IMR-90 (cell line): ENCODE data around the gene SYNPO. TPM values are rescaled to one million over a fixed set of nuclear protein-coding genes. Genes with fewer than 3 reads are reported as not detected.

ENCODE experiments used
- ATAC-seq: fragments of 200-7000 bp; cut with Tn5 transposase; 2 replicates; pipeline ENCODE4 v1.9.1; 2020; ENCODE audit warnings: low read depth, mild to moderate bottlenecking, moderate library complexity
- BruUV-seq: library from RNA; stranded (reverse); fragments of 400-500 nt; replicated peaks from 2 replicates; lab custom pipeline; 2021; lab: Mats Ljungman, UMichigan
- CTCF ChIA-PET: fragments of 300-600 bp; formaldehyde crosslinking; extraction: SDS; loops from one replicate; lab custom pipeline; 2021; ENCODE audit warnings: antibody characterized with exemption; lab: Yijun Ruan, JAX
- POLR2A ChIA-PET: fragments of 300-600 bp; sonication (Branson Sonifier 250); formaldehyde crosslinking; loops from one replicate; lab custom pipeline; 2022; ENCODE audit warnings: antibody characterized with exemption; ENCODE audit not compliant: unreplicated experiment; lab: Charles Lee
- DNase-seq: peaks from one replicate; pipeline ENCODE4 v3.0.0; 2013
- H2AFZ ChIP-seq: replicated peaks from 2 replicates; pipeline ENCODE3; 2013; ENCODE audit warnings: low read length, mild to moderate bottlenecking; ENCODE audit not compliant: poor library complexity
- H2AK5ac ChIP-seq: 2 replicates; pipeline ENCODE4 v1.6.1; 2013; ENCODE audit warnings: low read depth, low read length, inconsistent platforms
- H2AK9ac ChIP-seq: replicated peaks from 2 replicates; pipeline ENCODE3; 2013; ENCODE audit warnings: mild to moderate bottlenecking, low read depth, low read length, moderate library complexity; ENCODE audit not compliant: poor library complexity
- H2BK120ac ChIP-seq: 2 replicates; pipeline ENCODE4 v1.6.1; 2013; ENCODE audit warnings: low read depth, low read length, inconsistent platforms
- H2BK15ac ChIP-seq: 3 replicates; pipeline ENCODE4 v1.6.1; 2013; ENCODE audit warnings: low read depth, low read length, inconsistent platforms
- H2BK20ac ChIP-seq: 2 replicates; pipeline ENCODE4 v1.6.1; 2013; ENCODE audit warnings: low read depth, mild to moderate bottlenecking, inconsistent platforms, low read length, moderate library complexity
- H2BK5ac ChIP-seq: 2 replicates; pipeline ENCODE4 v1.6.1; 2013; ENCODE audit warnings: mild to moderate bottlenecking, low read depth, low read length, inconsistent platforms; ENCODE audit not compliant: poor library complexity, severe bottlenecking
- H3K14ac ChIP-seq: replicated peaks from 2 replicates; pipeline ENCODE4 v1.6.1; 2013; ENCODE audit warnings: low read depth, low read length, inconsistent platforms
- H3K18ac ChIP-seq: 2 replicates; pipeline ENCODE4 v1.6.1; 2013; ENCODE audit warnings: low read depth, low read length, control low read depth
- H3K23ac ChIP-seq: 2 replicates; pipeline ENCODE4 v1.6.1; 2013; ENCODE audit warnings: low read depth, low read length, inconsistent platforms
- H3K27ac ChIP-seq: 2 replicates; pipeline ENCODE4 v1.5.1; 2013; ENCODE audit warnings: mild to moderate bottlenecking, control low read depth, low read length; ENCODE audit not compliant: insufficient read depth
- H3K27me3 ChIP-seq: 2 replicates; pipeline ENCODE4 v1.6.1; 2013; ENCODE audit warnings: low read length; ENCODE audit not compliant: control insufficient read depth, insufficient read depth
- H3K36me3 ChIP-seq: 2 replicates; pipeline ENCODE4 v1.6.1; 2013; ENCODE audit warnings: low read length, mixed read lengths; ENCODE audit not compliant: control insufficient read depth, insufficient read depth
- H3K4ac ChIP-seq: 2 replicates; pipeline ENCODE4 v1.6.1; 2013; ENCODE audit warnings: low read depth, low read length, inconsistent platforms
- H3K4me1 ChIP-seq: 2 replicates; pipeline ENCODE4 v1.6.1; 2013; ENCODE audit warnings: low read length, mixed read lengths; ENCODE audit not compliant: control insufficient read depth, insufficient read depth
- H3K4me2 ChIP-seq: 2 replicates; pipeline ENCODE4 v1.6.1; 2013; ENCODE audit warnings: low read depth, mild to moderate bottlenecking, control low read depth, low read length, moderate library complexity
- H3K4me3 ChIP-seq: 2 replicates; pipeline ENCODE4 v1.5.1; 2013; ENCODE audit warnings: low read depth, mild to moderate bottlenecking, control low read depth, low read length, moderate library complexity; ENCODE audit not compliant: insufficient read depth
- H3K56ac ChIP-seq: 2 replicates; pipeline ENCODE4 v1.6.1; 2013; ENCODE audit warnings: low read length, inconsistent platforms; ENCODE audit not compliant: insufficient read depth; ENCODE audit errors: extremely low read depth
- H3K79me1 ChIP-seq, 2 experiments: 2 replicates each; pipeline ENCODE4 v1.6.1; 2013; ENCODE audit warnings: low read length in 2 of 2, inconsistent platforms in 1 of 2, low read depth in 1 of 2
- H3K9ac ChIP-seq: 2 replicates; pipeline ENCODE4 v1.6.1; 2013; ENCODE audit warnings: low read depth, low read length, control low read depth
- H3K9me1 ChIP-seq: 2 replicates; pipeline ENCODE4 v1.6.1; 2013; ENCODE audit warnings: low read length, inconsistent platforms; ENCODE audit not compliant: insufficient read depth
- H3K9me3 ChIP-seq: 2 replicates; pipeline ENCODE4 v1.6.1; 2013; ENCODE audit warnings: low read length; ENCODE audit not compliant: control insufficient read depth, insufficient read depth
- H4K20me1 ChIP-seq: 2 replicates; pipeline ENCODE4 v1.6.1; 2013; ENCODE audit warnings: low read length, inconsistent platforms; ENCODE audit not compliant: insufficient read depth
- H4K5ac ChIP-seq: 2 replicates; pipeline ENCODE4 v1.6.1; 2013; ENCODE audit warnings: mild to moderate bottlenecking, low read depth, low read length, control low read depth
- H4K8ac ChIP-seq, 2 experiments: 2 replicates each; pipeline ENCODE4 v1.6.1; 2013; ENCODE audit warnings: low read depth in 2 of 2, low read length in 2 of 2, control low read depth in 1 of 2, inconsistent platforms in 1 of 2
- H4K91ac ChIP-seq: 2 replicates; pipeline ENCODE4 v1.6.1; 2013; ENCODE audit warnings: low read depth, low read length, inconsistent platforms; ENCODE audit not compliant: insufficient read depth
- BHLHE40 ChIP-seq: fragments of 150-350 bp; IDR thresholded peaks from 2 replicates; pipeline ENCODE4 v1.6.1; 2016; ENCODE audit warnings: mild to moderate bottlenecking, low read depth, low read length
- FOS ChIP-seq: fragments of 150-350 bp; IDR thresholded peaks from 2 replicates; pipeline ENCODE4 v1.6.1; 2016; ENCODE audit warnings: low read depth, low read length
- MAZ ChIP-seq: IDR thresholded peaks from 2 replicates; pipeline ENCODE4 v1.6.1; 2012; ENCODE audit warnings: low read depth, mild to moderate bottlenecking, low read length, improper control_type of control experiment, moderate library complexity, borderline replicate concordance
- MXI1 ChIP-seq: IDR thresholded peaks from 2 replicates; pipeline ENCODE4 v1.6.1; 2012; ENCODE audit warnings: low read depth, mild to moderate bottlenecking, low read length, moderate library complexity, borderline replicate concordance
- POLR2A ChIP-seq: IDR thresholded peaks from 2 replicates; pipeline ENCODE4 v1.6.1; 2012; ENCODE audit warnings: mild to moderate bottlenecking, low read depth, low read length
- RCOR1 ChIP-seq: IDR thresholded peaks from 2 replicates; pipeline ENCODE4 v1.6.1; 2012; ENCODE audit warnings: mild to moderate bottlenecking, low read length, improper control_type of control experiment; ENCODE audit not compliant: insufficient replicate concordance
- RFX5 ChIP-seq: IDR thresholded peaks from 2 replicates; pipeline ENCODE4 v1.8.0; 2012; ENCODE audit warnings: low read depth, mild to moderate bottlenecking, low read length, moderate library complexity
- SMC3 ChIP-seq: fragments of 150-350 bp; IDR thresholded peaks from 2 replicates; pipeline ENCODE4 v1.6.1; 2016; ENCODE audit warnings: low read depth, mild to moderate bottlenecking, antibody characterized with exemption, low read length, moderate library complexity
- WGBS, 2 experiments: methylation state at CpG; one replicate each; pipeline versions ENCODE4 v1.1.5 to v1.1.7; 2013; ENCODE audit warnings: missing lambda C conversion rate in 2 of 2; ENCODE audit not compliant: insufficient read length in 1 of 2; ENCODE audit errors: extremely low coverage in 2 of 2; 5-methylcytosine and 5-hydroxymethylcytosine counted together
- dilution Hi-C: fragments of 300-500 bp; cut with HindIII; formaldehyde crosslinking; loops from one replicate; pipeline ENCODE4 v1.14.3; 2018; ENCODE audit warnings: low sequenced_read_pairs; ENCODE audit not compliant: unreplicated experiment
- in situ Hi-C: fragments of 300-500 bp; cut with MboI; formaldehyde crosslinking; loops from 3 replicates; pipeline ENCODE4 v1.14.3; 2019; ENCODE audit warnings: low sequenced_read_pairs, inconsistent platforms, mixed read lengths
- intact Hi-C: fragments of 100-400 bp; cut with micrococcal nuclease; formaldehyde crosslinking; loops from 2 replicates; pipeline ENCODE4 v1.10.0; 2022
- polyA plus RNA-seq, 3 experiments: library from polyadenylated mRNA; depleted of rRNA; stranded (reverse); fragments of >200 nt; gene quantifications; 2 replicates each; pipeline ENCODE4 v1.2.3, GENCODE V29; 2012; ENCODE audit warnings: low replicate concordance in 1 of 3
- total RNA-seq: library from RNA; depleted of rRNA; stranded (reverse); fragments of >200 nt; gene quantifications from 2 replicates; pipeline ENCODE4 v1.2.3, GENCODE V29; 2012
- TF ChIP-seq, protein P1 (sequence below): conservative IDR thresholded peaks from 2 replicates; pipeline ENCODE4 v1.5.1; 2012; ENCODE audit warnings: mild to moderate bottlenecking, low read depth, low read length, improper control_type of control experiment
- TF ChIP-seq, protein P2 (sequence below): fragments of 150-350 bp; IDR thresholded peaks from 2 replicates; pipeline ENCODE4 v1.6.1; 2016; ENCODE audit warnings: low read depth, mild to moderate bottlenecking, low read length, moderate library complexity, borderline replicate concordance

SYNPO gene
- total and polyA plus RNA-seq, 2 of the 4 experiments (the other 2 are of a cell fraction), result 3.0 to 24.8 TPM

DNA sequence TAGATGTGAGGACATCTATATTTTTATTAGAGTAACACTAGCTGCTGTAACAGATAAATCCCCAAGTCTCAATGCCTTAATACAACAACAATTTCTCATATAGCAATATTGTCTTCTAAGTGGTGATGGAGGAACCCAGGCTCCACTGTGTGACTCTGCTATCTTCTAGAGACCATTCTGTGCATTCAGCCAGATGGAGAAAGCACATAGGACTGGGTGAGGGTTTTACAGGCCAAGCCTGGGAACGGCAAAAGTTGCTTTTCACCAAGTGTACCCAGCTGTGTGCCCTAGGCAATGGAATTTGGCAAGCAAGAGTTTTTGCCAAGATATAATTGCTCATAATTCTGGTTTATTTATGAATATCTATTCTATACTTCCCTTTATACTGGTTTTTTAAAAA is 48.7 kb downstream of the SYNPO start:
- H2BK20ac ChIP-seq, result no peak overlapping the region
- ATAC-seq (no peak), DNase-seq (no peak)
- no peaks in the 10 kb centered on the region for H4K20me1 ChIP-seq
- in situ Hi-C loops, result no loop called here
- no peak overlapping the region for H2BK120ac ChIP-seq
- H3K79me1 ChIP-seq, result no peaks in the 10 kb centered on the region
- H2AK5ac ChIP-seq, result no peak overlapping the region
- intact Hi-C loops, result no loop called here
- H3K9me3 ChIP-seq, result no peaks in the 10 kb centered on the region
- no peak overlapping the region for H4K91ac ChIP-seq
- no peak overlapping the region for H3K4ac ChIP-seq
- TF ChIP-seq POLR2A (no peak), FOS (no peak), RFX5 (no peak), BHLHE40 (no peak), RCOR1 (no peak), MXI1 (no peak), SMC3 (no peak), MAZ (no peak)
- TF ChIP-seq, protein P1, sequence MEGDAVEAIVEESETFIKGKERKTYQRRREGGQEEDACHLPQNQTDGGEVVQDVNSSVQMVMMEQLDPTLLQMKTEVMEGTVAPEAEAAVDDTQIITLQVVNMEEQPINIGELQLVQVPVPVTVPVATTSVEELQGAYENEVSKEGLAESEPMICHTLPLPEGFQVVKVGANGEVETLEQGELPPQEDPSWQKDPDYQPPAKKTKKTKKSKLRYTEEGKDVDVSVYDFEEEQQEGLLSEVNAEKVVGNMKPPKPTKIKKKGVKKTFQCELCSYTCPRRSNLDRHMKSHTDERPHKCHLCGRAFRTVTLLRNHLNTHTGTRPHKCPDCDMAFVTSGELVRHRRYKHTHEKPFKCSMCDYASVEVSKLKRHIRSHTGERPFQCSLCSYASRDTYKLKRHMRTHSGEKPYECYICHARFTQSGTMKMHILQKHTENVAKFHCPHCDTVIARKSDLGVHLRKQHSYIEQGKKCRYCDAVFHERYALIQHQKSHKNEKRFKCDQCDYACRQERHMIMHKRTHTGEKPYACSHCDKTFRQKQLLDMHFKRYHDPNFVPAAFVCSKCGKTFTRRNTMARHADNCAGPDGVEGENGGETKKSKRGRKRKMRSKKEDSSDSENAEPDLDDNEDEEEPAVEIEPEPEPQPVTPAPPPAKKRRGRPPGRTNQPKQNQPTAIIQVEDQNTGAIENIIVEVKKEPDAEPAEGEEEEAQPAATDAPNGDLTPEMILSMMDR, result no peak
- TF ChIP-seq, protein P2, sequence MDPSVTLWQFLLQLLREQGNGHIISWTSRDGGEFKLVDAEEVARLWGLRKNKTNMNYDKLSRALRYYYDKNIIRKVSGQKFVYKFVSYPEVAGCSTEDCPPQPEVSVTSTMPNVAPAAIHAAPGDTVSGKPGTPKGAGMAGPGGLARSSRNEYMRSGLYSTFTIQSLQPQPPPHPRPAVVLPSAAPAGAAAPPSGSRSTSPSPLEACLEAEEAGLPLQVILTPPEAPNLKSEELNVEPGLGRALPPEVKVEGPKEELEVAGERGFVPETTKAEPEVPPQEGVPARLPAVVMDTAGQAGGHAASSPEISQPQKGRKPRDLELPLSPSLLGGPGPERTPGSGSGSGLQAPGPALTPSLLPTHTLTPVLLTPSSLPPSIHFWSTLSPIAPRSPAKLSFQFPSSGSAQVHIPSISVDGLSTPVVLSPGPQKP, result no peak
- H3K9ac ChIP-seq, result no peak overlapping the region
- H4K8ac ChIP-seq, result no peak overlapping the region
- no peak overlapping the region for H2BK15ac ChIP-seq
- H3K18ac ChIP-seq, result no peak overlapping the region
- H3K9me1 ChIP-seq, result no peaks in the 10 kb centered on the region
- H3K4me1 ChIP-seq, result no peaks in the 10 kb centered on the region
- peaks cover 25% of the 10 kb centered on the region for H3K36me3 ChIP-seq
- H3K4me2 ChIP-seq, result no peak overlapping the region
- H3K56ac ChIP-seq, result no peak overlapping the region
- no TSS peak for BruUV-seq
- H2AFZ ChIP-seq, result no peak overlapping the region
- H4K5ac ChIP-seq, result no peak overlapping the region
- no peak overlapping the region for H3K23ac ChIP-seq
- H2BK5ac ChIP-seq, result no peak overlapping the region
- H3K27me3 ChIP-seq, result no peaks in the 10 kb centered on the region
- WGBS, 2 experiments, result no CpG with 5 or more reads among the region's 1 CpG
- dilution Hi-C loops, result no loop called here
- H3K27ac ChIP-seq, result no peak overlapping the region
- ChIA-PET CTCF (interaction anchor here (0.6 kb wide), 1 partner anchor 320 kb away, joined by 3 read pairs; no protein-coding TSS in a partner anchor), POLR2A (no interaction called here)
- H3K4me3 ChIP-seq, result no peak overlapping the region
- H2AK9ac ChIP-seq, result no peak overlapping the region
- no peak overlapping the region for H3K14ac ChIP-seq
